K562 (cell line): Measurements from ENCODE around the gene C2orf66. TPM values are rescaled to one million over a fixed set of nuclear protein-coding genes. Genes with fewer than 3 reads are reported as not detected.

Experiments
- ATAC-seq: fragments of 200-7000 bp; cut with Tn5 transposase; 3 replicates; pipeline ENCODE4 v1.9.1; 2020; ENCODE audit warnings: moderate library complexity
- Bru-seq: library from RNA; stranded (reverse); fragments of 400-500 nt; gene quantifications from one replicate; lab custom pipeline; 2021; lab: Mats Ljungman, UMichigan
- BruChase-seq, 2 experiments: library from RNA; stranded (reverse); fragments of 400-500 nt; gene quantifications; one replicate each; lab custom pipeline; 2021; lab: Mats Ljungman, UMichigan
- BruUV-seq: library from RNA; stranded (reverse); fragments of 400-500 nt; replicated peaks from 2 replicates; lab custom pipeline; 2021; lab: Mats Ljungman, UMichigan
- CTCF ChIA-PET: fragments of 300-600 bp; formaldehyde crosslinking; extraction: SDS; loops from one replicate; lab custom pipeline; 2021; ENCODE audit warnings: low intra/inter-chr PET ratio; lab: Yijun Ruan, JAX
- POLR2A ChIA-PET: fragments of 300-600, 350-650 bp; sonication (Branson Sonifier 250); formaldehyde crosslinking; extraction: SDS; loops from one replicate; lab custom pipeline; 2021; ENCODE audit warnings: antibody characterized with exemption, inconsistent platforms; lab: Yijun Ruan, JAX
- DNase-seq, 4 experiments: peaks; one replicate each; pipeline versions ENCODE4 v3.0.0 to v3.0.0-alpha.2; 2011 to 2018; ENCODE audit warnings: low spot score in 3 of 4, mixed read lengths in 3 of 4; ENCODE audit errors: extremely low read depth in 1 of 4
- FAIRE-seq: peaks from 2 replicates; lab custom pipeline; 2011; peaks lifted over from hg19 to GRCh38; lab: Jason Lieb, UNC
- H2AFZ ChIP-seq: 2 replicates; pipeline ENCODE4 v1.6.0; 2011; ENCODE audit warnings: low read depth, low read length, control low read depth, inconsistent platforms
- H3K27ac ChIP-seq: fragments of 200-600 bp; 3 replicates; pipeline ENCODE4 v1.8.0; 2011; ENCODE audit warnings: low read depth, mild to moderate bottlenecking, control low read depth, inconsistent platforms, low read length, moderate library complexity, mixed read lengths; ENCODE audit errors: extremely low read depth
- H3K27me3 ChIP-seq, 2 experiments: fragments of 300-600 bp in 1 of 2; 2 replicates in 1 of 2; 3 replicates in 1 of 2; pipeline versions ENCODE4 v1.6.0 to v1.8.0; 2011; ENCODE audit warnings: inconsistent platforms in 2 of 2, low read length in 2 of 2, mild to moderate bottlenecking in 1 of 2, mixed read lengths in 1 of 2, moderate library complexity in 1 of 2; ENCODE audit not compliant: control insufficient read depth in 2 of 2, insufficient read depth in 2 of 2
- H3K36me3 ChIP-seq: fragments of 300-600 bp; 3 replicates; pipeline ENCODE4 v1.8.0; 2011; ENCODE audit warnings: mild to moderate bottlenecking, low read length, inconsistent platforms; ENCODE audit not compliant: control insufficient read depth, insufficient read depth
- H3K4me1 ChIP-seq, 2 experiments: fragments of 200-600 bp in 1 of 2; replicated peaks in 1 of 2; 2 replicates in 1 of 2; 3 replicates in 1 of 2; pipeline versions ENCODE4 v1.5.1 to v1.8.0; 2011; ENCODE audit warnings: inconsistent platforms in 2 of 2, low read length in 2 of 2, mild to moderate bottlenecking in 1 of 2, mixed read lengths in 1 of 2, moderate library complexity in 1 of 2; ENCODE audit not compliant: control insufficient read depth in 2 of 2, insufficient read depth in 2 of 2
- H3K4me2 ChIP-seq: 2 replicates; pipeline ENCODE4 v1.6.1; 2011; ENCODE audit warnings: low read length, control low read depth, inconsistent platforms, mixed read lengths; ENCODE audit not compliant: insufficient read depth
- H3K4me3 ChIP-seq: fragments of 200-600 bp; sonication (generic), shearing (Covaris generic); 2 replicates; pipeline ENCODE4 v1.5.1; 2016; ENCODE audit warnings: control low read depth, inconsistent platforms
- H3K79me2 ChIP-seq: fragments of 200-600 bp; 3 replicates; pipeline ENCODE4 v1.8.0; 2011; ENCODE audit warnings: low read length, inconsistent platforms; ENCODE audit not compliant: control insufficient read depth, insufficient read depth
- H3K9ac ChIP-seq, 2 experiments: 2 replicates each; pipeline versions ENCODE4 v1.6.0 to v1.6.1; 2011; ENCODE audit warnings: low read depth in 2 of 2, low read length in 2 of 2, control low read depth in 1 of 2, inconsistent platforms in 1 of 2, mild to moderate bottlenecking in 1 of 2, mixed read lengths in 1 of 2; ENCODE audit not compliant: insufficient read depth in 1 of 2
- H3K9me1 ChIP-seq: one replicate; pipeline ENCODE4 v1.6.0; 2011; ENCODE audit warnings: inconsistent platforms, mild to moderate bottlenecking, low read length, moderate library complexity; ENCODE audit not compliant: control insufficient read depth, insufficient read depth
- H3K9me3 ChIP-seq: replicated peaks from 2 replicates; pipeline ENCODE4 v1.5.1; 2011; ENCODE audit warnings: low read depth, low read length, inconsistent platforms; ENCODE audit not compliant: control insufficient read depth, insufficient read depth
- H4K20me1 ChIP-seq: replicated peaks from 2 replicates; pipeline ENCODE4 v1.6.1; 2011; ENCODE audit warnings: low read length, inconsistent platforms, mixed read lengths; ENCODE audit not compliant: control insufficient read depth, insufficient read depth
- ADNP ChIP-seq: fragments of 200-800 bp; sonication (Bioruptor generic); IDR thresholded peaks from 2 replicates; pipeline ENCODE4 v1.6.1; 2016; ENCODE audit warnings: missing genetic modification characterization, missing compliant biosample characterization
- BRD9 ChIP-seq: fragments of 450-650 bp; IDR thresholded peaks from 2 replicates; pipeline ENCODE4 v1.6.1; 2018; ENCODE audit warnings: low read depth; ENCODE audit not compliant: partially characterized antibody
- FOXP4 ChIP-seq: sonication (generic); formaldehyde crosslinking; IDR thresholded peaks from 2 replicates; pipeline ENCODE4 v1.8.0; 2022; ENCODE audit warnings: mild to moderate bottlenecking, missing genetic modification reagents, borderline replicate concordance
- HDGF ChIP-seq: fragments of 450-650 bp; IDR thresholded peaks from 2 replicates; pipeline ENCODE4 v1.6.1; 2016
- HMG20A ChIP-seq: fragments of 450-650 bp; formaldehyde crosslinking; conservative IDR thresholded peaks from 2 replicates; pipeline ENCODE4 v1.4.0; 2020; ENCODE audit warnings: mild to moderate bottlenecking, mixed read lengths
- ILF3 ChIP-seq: fragments of 450-650 bp; IDR thresholded peaks from 2 replicates; pipeline ENCODE4 v1.6.1; 2018; ENCODE audit warnings: antibody characterized with exemption, mild to moderate bottlenecking, moderate library complexity, borderline replicate concordance
- KDM5B ChIP-seq: fragments of 200-600 bp; sonication (generic); IDR thresholded peaks from 2 replicates; pipeline ENCODE4 v1.6.1; 2012; ENCODE audit warnings: low read depth, mild to moderate bottlenecking, moderate library complexity, low read length, control low read depth, inconsistent platforms; ENCODE audit not compliant: insufficient replicate concordance
- NBN ChIP-seq: fragments of 450-650 bp; IDR thresholded peaks from 2 replicates; pipeline ENCODE4 v1.6.1; 2016; ENCODE audit warnings: low read depth, mild to moderate bottlenecking
- NR3C1 ChIP-seq: sonication (generic); formaldehyde crosslinking; IDR thresholded peaks from 2 replicates; pipeline ENCODE4 v1.8.1; 2022; ENCODE audit warnings: missing genetic modification reagents
- TAL1 ChIP-seq: fragments of 450-650 bp; IDR thresholded peaks from 2 replicates; pipeline ENCODE4 v1.6.1; 2016; ENCODE audit warnings: mild to moderate bottlenecking
- TCF15 ChIP-seq: fragments of 250-450 bp; sonication (Bioruptor Pico); IDR thresholded peaks from 2 replicates; pipeline ENCODE4 v1.8.0; 2022; ENCODE audit warnings: moderate library complexity, mild to moderate bottlenecking, inconsistent platforms
- ZC3H8 ChIP-seq: fragments of 450-650 bp; IDR thresholded peaks from 2 replicates; pipeline ENCODE4 v1.6.1; 2017
- ZNF3 ChIP-seq: fragments of 250-450 bp; sonication (Bioruptor Pico); IDR thresholded peaks from 2 replicates; pipeline ENCODE4 v1.5.0; 2021; ENCODE audit warnings: mild to moderate bottlenecking, moderate library complexity
- ZSCAN32 ChIP-seq: fragments of 450-650 bp; formaldehyde crosslinking; IDR thresholded peaks from 2 replicates; pipeline ENCODE4 v1.4.0; 2020; ENCODE audit warnings: mild to moderate bottlenecking, moderate library complexity
- WGBS: fragments of 100-300 bp; shearing (Covaris generic); methylation state at CpG from one replicate; pipeline ENCODE4 v1.1.6; 2016; ENCODE audit warnings: low coverage, mixed read lengths; ENCODE audit not compliant: insufficient coverage; ENCODE audit errors: missing lambda C conversion rate; 5-methylcytosine and 5-hydroxymethylcytosine counted together
- in situ Hi-C: fragments of 300-500 bp; cut with MboI; formaldehyde crosslinking; loops from 4 replicates; pipeline ENCODE4 v1.15.0; 2018; ENCODE audit warnings: inconsistent platforms, mixed read lengths
- intact Hi-C: fragments of 100-400 bp; cut with micrococcal nuclease; formaldehyde crosslinking; loops from 2 replicates; pipeline ENCODE4 v1.14.2; 2022
- long read RNA-seq, 3 experiments: library from polyadenylated mRNA in 2 of 3; library from RNA in 1 of 3; unstranded in 2 of 3; stranded (forward) in 1 of 3; transcript quantifications; one replicate each; pipeline ENCODE4 v2.0.0, GENCODE V29; 2019 to 2022
- polyA minus RNA-seq, 3 experiments: library from RNA; depleted of rRNA, polyadenylated mRNA; stranded (reverse); fragments of >200 nt; gene quantifications; 2 replicates each; pipeline ENCODE4 v1.2.3, GENCODE V29; 2011
- polyA plus RNA-seq, 8 experiments: library from polyadenylated mRNA; depleted of rRNA in 4 of 8; stranded (reverse) in 5 of 8; unstranded in 3 of 8; fragments of >200 nt; fragmentation: Nextera tagmentation in 2 of 8; fragmentation: Illumina TruSeq in 1 of 8; extraction: Ambion mirVana in 2 of 8; extraction: Trizol in 1 of 8; gene quantifications; 2 replicates each; pipeline versions ENCODE4 v1.2.1 to v1.2.3, GENCODE V29; 2011 to 2014; ENCODE audit warnings: inconsistent platforms in 1 of 8, missing spikeins in 1 of 8
- total RNA-seq, 7 experiments: library from RNA; depleted of rRNA in 6 of 7; stranded (reverse); fragments of >200 nt in 6 of 7; fragmentation: Illumina TruSeq in 2 of 7; extraction: Trizol in 2 of 7; gene quantifications; 2 replicates each; pipeline versions ENCODE4 v1.2.1 to v1.2.3, GENCODE V29; 2011 to 2021; ENCODE audit warnings: low replicate concordance in 1 of 7
- TF ChIP-seq, protein P1 (sequence below), 2 experiments: fragments of 450-650 bp; conservative IDR thresholded peaks; 2 replicates each; pipeline ENCODE4 v1.6.1; 2017; ENCODE audit warnings: mild to moderate bottlenecking in 2 of 2, moderate library complexity in 2 of 2

C2orf66 gene
- not detected in 2 replicates for total RNA-seq (2011; cell fraction: chromatin; rRNA removed; ENCODE audit: low replicate concordance)
- total RNA-seq (2011; cell fraction: nucleolus; rRNA removed), result not detected in 2 replicates
- total RNA-seq (2011; cell fraction: nucleoplasm; rRNA removed), result not detected in 2 replicates
- total RNA-seq (2014; rRNA removed), result not detected in 2 replicates
- not detected in 2 replicates for total RNA-seq (2014; rRNA removed; fragmentation: Illumina TruSeq; extraction: Trizol)
- total RNA-seq (2015; rRNA removed; fragmentation: Illumina TruSeq; extraction: Trizol), result not detected in 2 replicates
- total RNA-seq (2021), result not detected in 2 replicates
- not detected in 2 replicates for polyA plus RNA-seq (2011; rRNA removed)
- not detected in 2 replicates for polyA plus RNA-seq (2011; cell fraction: cytosol; rRNA removed)
- polyA plus RNA-seq (2011; cell fraction: nucleus; rRNA removed), result not detected in 2 replicates
- not detected in 2 replicates for polyA plus RNA-seq (2012)
- not detected in 2 replicates for polyA plus RNA-seq (2014; fragmentation: Illumina TruSeq; extraction: Trizol)
- not detected for polyA plus RNA-seq (2014; fragmentation: Nextera tagmentation; extraction: Ambion mirVana)
- not detected in 2 replicates for polyA plus RNA-seq (2014; rRNA removed)
- not detected in 2 replicates for polyA minus RNA-seq (2011; rRNA and poly(A)+ RNA removed)
- not detected in 2 replicates for polyA minus RNA-seq (2011; cell fraction: cytosol; rRNA and poly(A)+ RNA removed)
- polyA minus RNA-seq (2011; cell fraction: nucleus; rRNA and poly(A)+ RNA removed), result not detected in 2 replicates
- percentile 15 among the genes with signal in this experiment for Bru-seq, nascent RNA
- BruChase-seq, experiment 1, labeled RNA remaining after a 2-hour chase, result percentile 38 among the genes with signal in this experiment
- BruChase-seq, experiment 2, labeled RNA remaining after a 6-hour chase, result percentile 35 among the genes with signal in this experiment
- long read RNA-seq, experiment 1, result 0 reads
- long read RNA-seq, experiment 2, result 0 reads
- long read RNA-seq, experiment 3, result 0 reads

GRCh38 chr2:196809260-196809659 is at the start of gene C2orf66:
Gene C2orf66, minus strand, starts transcription at chr2:196809355. Its CDS starts 19 bp downstream, at chr2:196809336.
- BruUV-seq, result no TSS peak
- WGBS, result 0% methylated on average over 1 of the region's 1 CpG
- Histone ChIP-seq H3K4me2 (no peak within 1 kb of the TSS), H3K9me3 (no peaks in the 10 kb centered on the region), H3K9ac (no peak within 1 kb of the TSS), H3K36me3 (no peaks in the 10 kb centered on the region), H4K20me1 (no peaks in the 10 kb centered on the region), H3K4me1 (peaks cover 0 to 4% of the 10 kb centered on the region in 2 experiments; a peak in 3 of 5 replicates), H3K79me2 (no peaks in the 10 kb centered on the region), H3K27me3 (no peaks in the 10 kb centered on the region; a peak in 1 of 5 replicates), H3K9me1 (no peaks in the 10 kb centered on the region), H3K27ac (no peak within 1 kb of the TSS), H3K4me3 (no peak within 1 kb of the TSS), H2AFZ (no peak within 1 kb of the TSS)
- FAIRE-seq, result no peak
- peak; percentile 31; the same call in 1 of the 3 replicates for ATAC-seq
- ChIA-PET CTCF (no interaction called here), POLR2A (no interaction called here)
- peak; percentile 6 to 16 (median 8) for DNase-seq
- in situ Hi-C loops, result no loop called here
- intact Hi-C loops, result no loop called here
- TF ChIP-seq NBN (no peak), ILF3 (no peak), ZSCAN32 (no peak), ADNP (no peak), HMG20A (CRISPR knock-in tag) (no peak), HDGF (no peak), TAL1 (peak; percentile 82), TCF15 (CRISPR knock-in tag) (no peak), FOXP4 (CRISPR knock-in tag) (no peak), ZNF3 (CRISPR knock-in tag) (no peak), NR3C1 (CRISPR knock-in tag) (no peak), BRD9 (no peak), ZC3H8 (no peak), KDM5B (no peak)
- TF ChIP-seq, protein P1, sequence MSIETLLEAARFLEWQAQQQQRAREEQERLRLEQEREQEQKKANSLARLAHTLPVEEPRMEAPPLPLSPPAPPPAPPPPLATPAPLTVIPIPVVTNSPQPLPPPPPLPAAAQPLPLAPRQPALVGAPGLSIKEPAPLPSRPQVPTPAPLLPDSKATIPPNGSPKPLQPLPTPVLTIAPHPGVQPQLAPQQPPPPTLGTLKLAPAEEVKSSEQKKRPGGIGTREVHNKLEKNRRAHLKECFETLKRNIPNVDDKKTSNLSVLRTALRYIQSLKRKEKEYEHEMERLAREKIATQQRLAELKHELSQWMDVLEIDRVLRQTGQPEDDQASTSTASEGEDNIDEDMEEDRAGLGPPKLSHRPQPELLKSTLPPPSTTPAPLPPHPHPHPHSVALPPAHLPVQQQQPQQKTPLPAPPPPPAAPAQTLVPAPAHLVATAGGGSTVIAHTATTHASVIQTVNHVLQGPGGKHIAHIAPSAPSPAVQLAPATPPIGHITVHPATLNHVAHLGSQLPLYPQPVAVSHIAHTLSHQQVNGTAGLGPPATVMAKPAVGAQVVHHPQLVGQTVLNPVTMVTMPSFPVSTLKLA (conservative IDR thresholded peaks at IDR 0.05), result no peak
